Transverse colon (tissue), 4 donors: ENCODE data around the gene CDH22. TPM values are rescaled to one million over a fixed set of nuclear protein-coding genes. Genes with fewer than 3 reads are reported as not detected.

Experiments
- DNase-seq: peaks from one replicate; pipeline ENCODE4 v3.0.0-alpha.2; 2019
- H3K27ac ChIP-seq, 4 donors: fragments of 200-600 bp; sonication (generic); 2 replicates each; pipeline ENCODE4 v1.5.1; 2016 to 2018; ENCODE audit warnings: inconsistent platforms in 4 of 4
- H3K27me3 ChIP-seq: fragments of 200-600 bp; sonication (generic); 2 replicates; pipeline ENCODE4 v1.5.1; 2017; ENCODE audit warnings: inconsistent platforms
- H3K36me3 ChIP-seq, 4 donors: fragments of 200-600 bp; sonication (generic); 2 replicates each; pipeline ENCODE4 v1.5.1; 2017 to 2019; ENCODE audit warnings: inconsistent platforms in 4 of 4
- H3K4me1 ChIP-seq, 4 donors: fragments of 200-600 bp; sonication (generic); 2 replicates each; pipeline ENCODE4 v1.5.1; 2017 to 2020; ENCODE audit warnings: inconsistent platforms in 4 of 4
- H3K4me3 ChIP-seq, 4 donors: fragments of 200-600 bp; sonication (generic); 1 replicate in 1 of 4; 2 replicates in 3 of 4; pipeline versions ENCODE4 v1.5.1 to v1.6.1; 2017 to 2019; ENCODE audit warnings: inconsistent platforms in 4 of 4
- H3K9me3 ChIP-seq, 2 donors: fragments of 200-600 bp; sonication (generic); 2 replicates each; pipeline ENCODE4 v1.5.1; 2017 to 2019; ENCODE audit warnings: inconsistent platforms in 2 of 2
- EP300 ChIP-seq: sonication (generic); formaldehyde crosslinking; IDR thresholded peaks from one replicate; pipeline ENCODE4 v1.6.1; 2017; ENCODE audit warnings: antibody characterized with exemption, low read depth
- POLR2A ChIP-seq: fragments of 450-650 bp; IDR thresholded peaks from one replicate; pipeline ENCODE4 v1.6.1; 2016; ENCODE audit warnings: antibody characterized with exemption, mild to moderate bottlenecking, moderate library complexity
- POLR2AphosphoS5 ChIP-seq, 3 donors: sonication (generic); formaldehyde crosslinking; IDR thresholded peaks; one replicate each; pipeline ENCODE4 v1.6.1; 2016; ENCODE audit warnings: antibody characterized with exemption in 3 of 3
- WGBS, 2 donors: methylation state at CpG; one replicate each; pipeline ENCODE4 v1.1.5; 2018; ENCODE audit warnings: low coverage in 1 of 2; 5-methylcytosine and 5-hydroxymethylcytosine counted together
- in situ Hi-C, 4 donors: fragments of 200-750 bp; cut with MboI; loops; one replicate each; pipeline versions ENCODE4 v1.15.0 to v1.15.1; 2017; ENCODE audit warnings: low sequenced_read_pairs in 3 of 4, low pct_ligation_motif_present in 1 of 4, low pct_unique_long_range_greater_than_20kb in 1 of 4
- intact Hi-C: fragments of 100-400 bp; cut with DNase I; formaldehyde crosslinking; loops from one replicate; pipeline ENCODE4 v1.15.1; 2023; ENCODE audit warnings: low total_unique reads
- total RNA-seq, 4 donors: library from RNA; depleted of rRNA; stranded (reverse); fragments of >200 nt; gene quantifications; one replicate each; pipeline ENCODE4 v1.1.0, GENCODE V29; 2016
- TF ChIP-seq, protein P1 (sequence below), 5 experiments: fragments of 200-600 bp in 3 of 5; fragments of 450-650 bp in 2 of 5; sonication (generic) in 3 of 5; IDR thresholded peaks; 1 replicate in 2 of 5; 2 replicates in 3 of 5; pipeline ENCODE4 v1.5.1; 2016 to 2017; ENCODE audit warnings: antibody characterized with exemption in 5 of 5, inconsistent platforms in 3 of 5, mild to moderate bottlenecking in 2 of 5, moderate library complexity in 1 of 5

Gene CDH22
- total RNA-seq, 4 donors from 2014 or later = not detected

DNA sequence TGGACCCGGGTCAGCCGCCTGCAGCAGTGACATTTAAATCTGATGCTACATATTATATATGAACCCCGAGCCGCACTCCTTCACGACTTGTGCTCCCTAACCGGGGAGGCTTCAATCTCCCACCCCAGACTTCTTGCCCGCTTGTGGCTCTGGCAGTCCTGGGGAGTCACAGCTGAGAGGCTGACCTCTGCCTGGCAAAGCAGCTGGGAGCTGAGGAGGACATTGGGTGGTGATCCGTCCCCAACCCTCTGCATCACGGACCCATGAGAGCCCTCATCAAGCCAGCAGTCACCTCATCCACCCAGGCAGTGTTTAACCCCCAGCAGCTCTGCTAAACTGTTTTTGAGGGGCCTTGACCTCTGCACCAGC is 33.7 kb upstream of the CDH22 start:
- in situ Hi-C loops (no loop called here), intact Hi-C loops (loop anchor here (10.0 kb wide), 1 partner anchor 207 kb away; no protein-coding TSS in a partner anchor)
- Histone ChIP-seq H3K27ac (no peak overlapping the region), H3K9me3 (no peaks in the 10 kb centered on the region), H3K36me3 (no peaks in the 10 kb centered on the region), H3K4me3 (no peak overlapping the region), H3K4me1 (peaks cover 0 to 3% (median 1%) of the 10 kb centered on the region in 4 donors), H3K27me3 (peaks cover 59% of the 10 kb centered on the region)
- TF ChIP-seq POLR2A (no peak), EP300 (no peak), POLR2AphosphoS5 (IDR thresholded peaks at IDR 0.05) (no peak)
- TF ChIP-seq, protein P1, sequence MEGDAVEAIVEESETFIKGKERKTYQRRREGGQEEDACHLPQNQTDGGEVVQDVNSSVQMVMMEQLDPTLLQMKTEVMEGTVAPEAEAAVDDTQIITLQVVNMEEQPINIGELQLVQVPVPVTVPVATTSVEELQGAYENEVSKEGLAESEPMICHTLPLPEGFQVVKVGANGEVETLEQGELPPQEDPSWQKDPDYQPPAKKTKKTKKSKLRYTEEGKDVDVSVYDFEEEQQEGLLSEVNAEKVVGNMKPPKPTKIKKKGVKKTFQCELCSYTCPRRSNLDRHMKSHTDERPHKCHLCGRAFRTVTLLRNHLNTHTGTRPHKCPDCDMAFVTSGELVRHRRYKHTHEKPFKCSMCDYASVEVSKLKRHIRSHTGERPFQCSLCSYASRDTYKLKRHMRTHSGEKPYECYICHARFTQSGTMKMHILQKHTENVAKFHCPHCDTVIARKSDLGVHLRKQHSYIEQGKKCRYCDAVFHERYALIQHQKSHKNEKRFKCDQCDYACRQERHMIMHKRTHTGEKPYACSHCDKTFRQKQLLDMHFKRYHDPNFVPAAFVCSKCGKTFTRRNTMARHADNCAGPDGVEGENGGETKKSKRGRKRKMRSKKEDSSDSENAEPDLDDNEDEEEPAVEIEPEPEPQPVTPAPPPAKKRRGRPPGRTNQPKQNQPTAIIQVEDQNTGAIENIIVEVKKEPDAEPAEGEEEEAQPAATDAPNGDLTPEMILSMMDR (IDR thresholded peaks at IDR 0.05) = no peak
- 40 to 60% methylated on average over 1 to 9 of the region's 9 CpGs for WGBS, 2 donors
- no peak for DNase-seq

DNA sequence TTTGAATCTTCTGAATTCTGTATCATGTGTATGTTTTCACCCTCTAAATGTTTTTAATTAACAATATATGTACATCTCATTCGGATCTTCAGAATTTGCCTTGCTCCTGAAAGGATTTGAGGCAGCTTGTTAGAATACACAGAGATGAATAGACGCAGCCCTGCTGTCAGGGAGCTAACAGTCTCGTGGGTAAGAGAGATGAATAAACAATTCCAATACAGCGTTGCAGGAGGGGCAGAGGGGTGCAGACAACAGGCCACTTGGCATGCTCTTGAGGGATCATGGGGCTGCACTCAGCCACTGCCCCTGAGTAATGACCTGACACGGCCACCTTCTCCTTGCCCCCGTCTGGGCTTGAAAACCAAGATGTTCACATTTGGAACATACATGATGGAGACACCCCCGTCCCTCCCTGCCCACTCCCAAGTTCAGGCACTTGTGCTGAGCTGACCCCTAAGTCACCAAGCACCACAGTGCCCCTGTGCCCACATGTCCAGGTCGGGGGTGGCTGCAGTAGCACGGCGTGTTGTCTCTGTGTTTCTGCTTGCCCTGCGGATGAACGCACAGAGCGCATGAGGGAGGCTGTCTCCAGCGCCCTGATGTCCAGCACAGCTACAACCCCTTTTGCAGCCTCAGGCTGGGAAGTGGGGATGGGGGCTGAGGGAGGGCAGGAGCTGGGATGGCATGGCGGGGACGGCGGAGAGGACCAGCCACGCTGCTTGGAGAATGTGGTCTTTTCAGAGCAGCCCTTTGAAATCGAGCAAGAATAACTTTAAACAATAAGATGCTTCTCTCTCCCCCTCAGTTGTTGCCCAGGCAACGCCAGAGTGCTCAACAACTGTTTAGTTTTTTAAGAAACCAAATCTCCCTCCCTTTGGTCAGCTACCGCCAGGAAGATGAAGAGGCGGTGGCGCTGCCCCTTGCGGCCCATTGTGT is 33.0 kb upstream of the CDH22 start:
- WGBS, 2 donors = 44 to 73% methylated on average over 3 to 20 of the region's 24 CpGs
- Histone ChIP-seq H3K27me3 (peaks cover 65% of the 10 kb centered on the region), H3K36me3 (no peaks in the 10 kb centered on the region), H3K9me3 (no peaks in the 10 kb centered on the region), H3K4me3 (no peak overlapping the region), H3K27ac (no peak overlapping the region), H3K4me1 (peaks cover 0 to 3% (median 1%) of the 10 kb centered on the region in 4 donors)
- no peak for DNase-seq
- TF ChIP-seq, protein P1 (IDR thresholded peaks at IDR 0.05) = no peak
- no peak for TF ChIP-seq POLR2A
- no peak for TF ChIP-seq POLR2AphosphoS5 (IDR thresholded peaks at IDR 0.05)
- TF ChIP-seq EP300 = no peak
- intact Hi-C loops = loop anchor here (10.0 kb wide), 1 partner anchor 207 kb away; no protein-coding TSS in a partner anchor
- in situ Hi-C loops = no loop called here

DNA sequence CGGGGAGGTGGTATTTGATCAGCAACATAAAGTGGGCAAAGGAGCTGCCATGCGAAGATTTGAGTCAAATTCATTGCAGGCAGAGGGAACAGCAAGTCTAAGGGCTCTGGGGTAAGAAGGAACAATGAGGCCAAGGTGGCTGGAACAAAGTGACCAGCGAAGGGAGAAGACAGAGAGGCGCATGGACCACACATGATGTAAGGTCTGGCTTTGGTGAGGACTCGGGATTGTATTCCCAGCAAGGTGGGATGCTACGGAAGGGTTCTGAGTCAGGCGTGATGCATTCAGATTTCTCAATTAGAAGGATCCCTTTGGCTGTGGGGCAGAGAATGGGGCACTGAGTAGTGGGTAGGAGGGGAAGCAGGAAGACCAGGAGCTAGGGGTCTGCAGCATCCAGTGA is 30.7 kb upstream of the CDH22 start:
- no peaks in the 10 kb centered on the region for H3K9me3 ChIP-seq
- WGBS, 2 donors = 76 to 89% methylated on average over 7 of the region's 7 CpGs
- in situ Hi-C loops = no loop called here

DNA sequence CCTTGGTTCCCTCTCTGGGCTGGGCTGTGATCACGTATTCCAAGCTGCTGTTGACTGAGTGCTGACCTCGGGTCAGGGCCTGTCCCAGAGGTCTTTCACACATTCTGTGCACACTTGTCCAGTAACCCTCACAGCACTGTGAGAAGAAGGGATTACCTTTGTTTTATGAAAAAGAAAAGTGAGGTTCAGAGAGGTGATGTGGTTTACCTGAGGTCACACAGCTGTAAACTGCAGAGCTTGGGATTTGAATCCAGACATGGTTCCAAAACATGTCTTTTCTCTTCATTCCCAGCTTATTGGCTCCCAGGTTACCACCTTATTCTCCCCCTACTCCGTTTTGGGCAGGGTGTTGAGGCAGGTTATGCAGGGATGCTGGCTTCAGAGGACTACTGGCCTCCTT is 28.4 kb upstream of the CDH22 start:
- intact Hi-C loops = no loop called here
- WGBS, 2 donors = 42 to 51% methylated on average over 2 to 3 of the region's 3 CpGs
- H3K9me3 ChIP-seq = no peaks in the 10 kb centered on the region
- H3K4me3 ChIP-seq = no peak overlapping the region
- peaks cover 95% of the 10 kb centered on the region for H3K27me3 ChIP-seq
- in situ Hi-C loops = no loop called here
- no peaks in the 10 kb centered on the region for H3K36me3 ChIP-seq
- no peak overlapping the region for H3K27ac ChIP-seq
- H3K4me1 ChIP-seq = peaks cover 0 to 3% (median 0%) of the 10 kb centered on the region in 4 donors
- DNase-seq = no peak
- no peak for TF ChIP-seq EP300
- TF ChIP-seq, protein P1 (IDR thresholded peaks at IDR 0.05) = no peak
- TF ChIP-seq POLR2AphosphoS5 (IDR thresholded peaks at IDR 0.05) = no peak
- no peak for TF ChIP-seq POLR2A

More for the DNA sequence above, 30.7 kb upstream of the CDH22 start:
- TF ChIP-seq EP300 = no peak
- DNase-seq = no peak
- intact Hi-C loops = no loop called here
- H3K4me1 ChIP-seq = peaks cover 0 to 3% (median 1%) of the 10 kb centered on the region in 4 donors
- no peaks in the 10 kb centered on the region for H3K36me3 ChIP-seq
- peaks cover 84% of the 10 kb centered on the region for H3K27me3 ChIP-seq
- H3K4me3 ChIP-seq = no peak overlapping the region
- no peak overlapping the region for H3K27ac ChIP-seq
